NB4 (cell line): Measurements from ENCODE around the gene ANKRD39.

ENCODE experiments used
- MYC ChIP-seq: IDR thresholded peaks from 2 replicates; pipeline ENCODE4 v1.6.1; 2011; ENCODE audit warnings: low read depth, low read length
- POLR2A ChIP-seq: IDR thresholded peaks from 2 replicates; pipeline ENCODE4 v1.6.1; 2011; ENCODE audit warnings: mild to moderate bottlenecking; ENCODE audit not compliant: insufficient read length; ENCODE audit errors: extremely low read depth
- TF ChIP-seq, protein P1 (sequence below): IDR thresholded peaks from one replicate; pipeline ENCODE4 v1.5.1; 2012; ENCODE audit warnings: low read depth, low read length
- TF ChIP-seq, protein P2 (sequence below): IDR thresholded peaks from 2 replicates; pipeline ENCODE4 v1.6.1; 2011; ENCODE audit warnings: low read depth, low read length

DNA sequence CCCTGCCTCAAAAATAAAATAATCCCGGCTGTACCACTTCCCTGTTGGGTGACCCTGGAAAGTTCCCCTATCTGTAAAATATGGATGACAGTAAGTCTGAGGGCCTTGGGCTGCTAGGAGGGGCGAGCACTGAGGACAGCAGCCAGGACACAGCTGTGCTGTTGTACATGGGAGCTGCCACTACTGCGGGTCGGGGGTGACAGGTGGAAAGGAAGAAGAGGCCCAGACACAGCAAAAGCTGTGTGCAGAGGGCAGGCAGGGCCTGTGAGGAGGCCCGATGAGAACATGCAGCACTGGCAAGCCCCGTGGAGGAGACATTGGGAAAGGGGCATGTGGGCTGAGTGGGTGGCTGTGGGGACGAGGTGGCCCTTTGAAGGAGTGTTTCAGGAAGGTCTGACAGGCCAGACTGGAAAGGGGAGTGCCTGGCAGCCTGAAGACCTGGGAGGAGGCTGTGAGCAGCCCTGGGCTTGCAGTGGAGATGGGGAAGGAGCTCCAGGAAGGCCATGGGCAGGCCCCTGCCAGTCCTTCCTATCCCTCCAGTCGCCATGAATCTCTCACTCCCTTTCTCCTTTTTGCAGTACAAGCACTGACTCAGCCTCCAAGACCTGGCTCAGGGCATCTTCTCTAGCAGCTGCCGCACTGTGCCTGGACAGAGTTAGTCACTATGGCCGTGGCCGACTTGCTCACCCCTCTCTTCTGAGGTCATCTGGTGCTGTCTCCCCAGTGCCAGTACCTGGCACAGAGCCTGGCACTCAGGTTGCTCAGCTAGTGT, 41.0 kb upstream of the ANKRD39 start:
- TF ChIP-seq, protein P1, sequence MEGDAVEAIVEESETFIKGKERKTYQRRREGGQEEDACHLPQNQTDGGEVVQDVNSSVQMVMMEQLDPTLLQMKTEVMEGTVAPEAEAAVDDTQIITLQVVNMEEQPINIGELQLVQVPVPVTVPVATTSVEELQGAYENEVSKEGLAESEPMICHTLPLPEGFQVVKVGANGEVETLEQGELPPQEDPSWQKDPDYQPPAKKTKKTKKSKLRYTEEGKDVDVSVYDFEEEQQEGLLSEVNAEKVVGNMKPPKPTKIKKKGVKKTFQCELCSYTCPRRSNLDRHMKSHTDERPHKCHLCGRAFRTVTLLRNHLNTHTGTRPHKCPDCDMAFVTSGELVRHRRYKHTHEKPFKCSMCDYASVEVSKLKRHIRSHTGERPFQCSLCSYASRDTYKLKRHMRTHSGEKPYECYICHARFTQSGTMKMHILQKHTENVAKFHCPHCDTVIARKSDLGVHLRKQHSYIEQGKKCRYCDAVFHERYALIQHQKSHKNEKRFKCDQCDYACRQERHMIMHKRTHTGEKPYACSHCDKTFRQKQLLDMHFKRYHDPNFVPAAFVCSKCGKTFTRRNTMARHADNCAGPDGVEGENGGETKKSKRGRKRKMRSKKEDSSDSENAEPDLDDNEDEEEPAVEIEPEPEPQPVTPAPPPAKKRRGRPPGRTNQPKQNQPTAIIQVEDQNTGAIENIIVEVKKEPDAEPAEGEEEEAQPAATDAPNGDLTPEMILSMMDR = no peak
- no peak for TF ChIP-seq POLR2A
- TF ChIP-seq, protein P2, sequence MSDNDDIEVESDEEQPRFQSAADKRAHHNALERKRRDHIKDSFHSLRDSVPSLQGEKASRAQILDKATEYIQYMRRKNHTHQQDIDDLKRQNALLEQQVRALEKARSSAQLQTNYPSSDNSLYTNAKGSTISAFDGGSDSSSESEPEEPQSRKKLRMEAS = no peak
- no peak for TF ChIP-seq MYC
